Activated CD4-positive, alpha-beta T cell treated with anti-CD3 and anti-CD28 coated beads, Interleukin-2, amount 50 U/mL, for 4 hours (primary cell): ENCODE measurements around the gene PSG7.
"Not testable (repeated sequence)": the region's sequence is repeated elsewhere in the genome, so short reads cannot be mapped to it uniquely, and the experiment has no call there.

Experiments used
- DNase-seq, 2 experiments: peaks; one replicate each; pipeline ENCODE4 v3.0.0-alpha.2; 2020

Gene PSG7

DNA sequence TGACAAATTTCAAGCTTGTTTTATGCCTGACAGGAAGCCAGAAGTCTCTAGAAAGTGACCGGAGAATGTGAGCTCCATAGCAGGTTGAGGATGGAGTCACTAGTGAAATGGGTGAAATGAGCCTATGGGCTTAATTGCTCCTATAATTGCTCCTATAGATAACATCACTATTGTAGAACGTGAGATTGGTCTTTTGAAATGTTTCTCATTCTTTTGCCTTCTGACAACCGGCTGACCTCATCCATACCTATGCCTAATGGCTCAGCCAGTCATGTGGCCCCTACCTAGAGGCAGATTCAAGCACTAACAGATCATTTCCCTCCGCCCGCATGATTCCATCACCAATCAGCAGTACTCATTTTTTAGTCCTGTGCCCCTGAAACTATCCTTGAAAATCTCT, 23.5 kb downstream of the PSG7 start:
- not testable (repeated sequence) for DNase-seq

- not testable (repeated sequence) for DNase-seq
Observed at GRCh38 chr19:42912941-42913340, 24.1 kb downstream of the PSG7 start.

GRCh38 chr19:42911731-42912130, 25.3 kb downstream of the PSG7 start:
- DNase-seq = not testable (repeated sequence)

GRCh38 chr19:42906162-42906561, 30.8 kb downstream of the PSG7 start:
- not testable (repeated sequence) for DNase-seq

GRCh38 chr19:42900561-42900960, 36.4 kb downstream of the PSG7 start:
- DNase-seq = not testable (repeated sequence)

- DNase-seq = not testable (repeated sequence)
Observed at GRCh38 chr19:42899674-42900073, 37.3 kb downstream of the PSG7 start.

GRCh38 chr19:42899110-42899509, 37.9 kb downstream of the PSG7 start:
- DNase-seq = not testable (repeated sequence)

GRCh38 chr19:42898656-42899055, 38.4 kb downstream of the PSG7 start:
- not testable (repeated sequence) for DNase-seq

- not testable (repeated sequence) for DNase-seq
Observed at GRCh38 chr19:42897729-42898128, 39.3 kb downstream of the PSG7 start.

- DNase-seq = not testable (repeated sequence)
Observed at GRCh38 chr19:42890446-42890845, 46.6 kb downstream of the PSG7 start.

- DNase-seq = not testable (repeated sequence)
Observed at GRCh38 chr19:42887876-42888445, 49.0 kb downstream of the PSG7 start.

DNA sequence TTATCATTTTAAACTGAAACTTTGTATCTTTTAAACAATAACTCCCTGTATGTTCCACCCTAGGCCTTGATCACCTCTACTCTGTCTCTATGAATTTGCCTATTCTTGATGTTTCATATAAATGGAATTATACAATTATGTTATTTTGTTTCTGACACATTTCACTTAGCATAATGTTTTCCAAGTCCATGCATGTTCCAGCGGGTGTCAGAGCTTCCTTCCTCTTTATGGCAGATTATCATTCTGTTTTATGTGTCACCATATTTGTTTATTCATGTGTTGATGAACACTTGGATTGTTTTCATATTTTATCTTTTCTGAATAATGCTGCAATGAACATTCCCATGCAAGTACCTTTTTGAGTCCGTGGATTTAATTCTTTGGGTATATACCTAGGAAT, 54.3 kb downstream of the PSG7 start:
- not testable (repeated sequence) for DNase-seq

DNA sequence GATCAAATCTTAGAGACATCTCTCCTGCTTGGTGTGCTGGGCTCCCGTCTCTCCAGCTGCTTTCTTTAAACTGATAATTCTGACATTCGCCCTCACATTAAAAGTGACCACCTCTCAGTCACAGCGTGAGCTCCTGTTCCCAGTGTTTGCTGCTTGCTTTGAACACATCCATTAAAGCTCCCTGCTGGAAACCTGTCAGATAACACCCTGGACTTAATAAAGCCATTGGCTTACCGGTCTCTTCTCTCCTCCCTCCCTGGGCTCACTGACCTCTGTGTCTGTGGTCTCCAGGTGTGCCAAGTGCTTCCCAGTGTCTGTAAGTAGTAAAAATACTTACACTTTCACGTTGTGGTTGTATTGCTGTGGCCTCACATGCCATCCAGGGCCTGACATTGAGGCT, 55.0 kb downstream of the PSG7 start:
- not testable (repeated sequence) for DNase-seq

GRCh38 chr19:42881279-42881678, 55.7 kb downstream of the PSG7 start:
- not testable (repeated sequence) for DNase-seq

- not testable (repeated sequence) for DNase-seq
Observed at GRCh38 chr19:42880621-42881020, 56.4 kb downstream of the PSG7 start.

DNA sequence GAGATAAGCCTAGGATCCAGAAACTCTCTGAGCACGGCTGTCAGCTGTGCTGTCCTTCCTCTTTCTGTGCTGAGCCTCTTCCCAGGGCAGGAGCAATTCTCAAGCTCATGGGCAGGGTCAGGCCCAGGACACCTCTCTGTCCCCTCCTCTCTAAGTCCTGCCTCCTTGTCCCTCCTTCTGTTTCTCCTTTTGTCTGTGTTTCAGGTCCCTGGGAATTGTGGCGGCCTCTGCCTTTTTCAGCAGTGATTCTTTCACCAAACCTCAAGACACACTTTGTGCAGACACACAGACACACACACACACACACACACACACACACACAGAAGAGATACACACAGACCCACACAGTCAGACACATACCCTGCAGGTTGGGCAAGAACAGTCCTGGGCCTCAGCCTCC, 57.4 kb downstream of the PSG7 start, which contains the start of gene PSG1:
TSS of gene PSG1 (minus strand) at position 101 of the 400 bp plus-strand sequence. CDS start 132 bp downstream, outside the sequence.
- DNase-seq = no peak

GRCh38 chr19:42876596-42876995, 60.4 kb downstream of the PSG7 start:
- DNase-seq = not testable (repeated sequence)

GRCh38 chr19:42875881-42876280, 61.1 kb downstream of the PSG7 start:
- not testable (repeated sequence) for DNase-seq

DNA sequence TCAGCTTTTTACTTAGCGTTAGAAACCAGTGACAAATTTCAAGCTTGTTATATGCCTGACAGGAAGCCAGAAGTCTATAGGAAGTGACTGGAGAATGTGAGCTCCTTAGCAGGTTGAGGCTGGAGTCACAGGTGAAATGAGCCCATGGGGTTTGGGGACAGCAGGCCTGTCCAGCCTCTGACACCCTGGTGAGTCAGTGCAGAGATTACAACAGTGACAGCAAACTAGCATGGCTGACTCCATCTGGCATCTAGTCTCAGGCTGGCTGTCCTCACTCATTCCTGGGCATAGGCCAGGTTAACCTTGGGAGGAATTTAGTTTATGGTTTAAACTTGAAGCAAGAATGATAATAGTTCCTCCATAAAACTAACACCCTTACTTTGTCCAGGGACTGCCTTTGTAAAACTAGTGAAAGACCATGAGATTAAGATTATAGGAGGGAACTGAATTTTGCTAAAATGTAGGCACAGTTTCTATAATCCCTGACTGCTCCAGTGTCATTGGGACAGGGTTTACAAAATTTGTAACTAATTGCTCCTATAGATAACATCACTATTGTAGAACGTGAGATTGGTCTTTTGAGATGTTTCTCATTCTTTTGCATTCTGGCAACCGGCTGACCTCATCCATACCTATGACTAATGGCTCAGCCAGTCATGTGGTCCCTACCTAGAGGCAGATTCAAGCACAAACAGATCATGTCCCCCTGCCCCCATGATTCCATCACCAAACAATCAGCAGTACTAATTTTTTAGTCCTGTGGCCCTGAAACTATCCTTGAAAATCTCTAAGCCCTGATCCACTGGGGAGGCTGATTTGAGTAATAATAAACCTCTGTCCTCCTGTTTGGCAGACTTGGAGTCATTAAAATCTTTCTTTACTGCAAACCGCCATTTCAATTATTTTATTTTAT, 61.9 kb downstream of the PSG7 start:
- DNase-seq = not testable (repeated sequence)

- not testable (repeated sequence) for DNase-seq
Observed at GRCh38 chr19:42874136-42874535, 62.9 kb downstream of the PSG7 start.
